NK-92 treated with Interleukin-12 subunit alpha and Interleukin-12 subunit beta, amount 100 ng/mL, for 24 hours (cell line): Measurements from ENCODE around the gene IDUA.
A peak's percentile ranks its signal among the peaks of the same experiment; 100 is the strongest.
"Not testable (repeated sequence)": the region's sequence is repeated elsewhere in the genome, so short reads cannot be mapped to it uniquely, and the experiment has no call there.

Source experiments
- DNase-seq: peaks from one replicate; lab custom pipeline; 2025; lab: John Stamatoyannopoulos, UW

The IDUA gene

DNA sequence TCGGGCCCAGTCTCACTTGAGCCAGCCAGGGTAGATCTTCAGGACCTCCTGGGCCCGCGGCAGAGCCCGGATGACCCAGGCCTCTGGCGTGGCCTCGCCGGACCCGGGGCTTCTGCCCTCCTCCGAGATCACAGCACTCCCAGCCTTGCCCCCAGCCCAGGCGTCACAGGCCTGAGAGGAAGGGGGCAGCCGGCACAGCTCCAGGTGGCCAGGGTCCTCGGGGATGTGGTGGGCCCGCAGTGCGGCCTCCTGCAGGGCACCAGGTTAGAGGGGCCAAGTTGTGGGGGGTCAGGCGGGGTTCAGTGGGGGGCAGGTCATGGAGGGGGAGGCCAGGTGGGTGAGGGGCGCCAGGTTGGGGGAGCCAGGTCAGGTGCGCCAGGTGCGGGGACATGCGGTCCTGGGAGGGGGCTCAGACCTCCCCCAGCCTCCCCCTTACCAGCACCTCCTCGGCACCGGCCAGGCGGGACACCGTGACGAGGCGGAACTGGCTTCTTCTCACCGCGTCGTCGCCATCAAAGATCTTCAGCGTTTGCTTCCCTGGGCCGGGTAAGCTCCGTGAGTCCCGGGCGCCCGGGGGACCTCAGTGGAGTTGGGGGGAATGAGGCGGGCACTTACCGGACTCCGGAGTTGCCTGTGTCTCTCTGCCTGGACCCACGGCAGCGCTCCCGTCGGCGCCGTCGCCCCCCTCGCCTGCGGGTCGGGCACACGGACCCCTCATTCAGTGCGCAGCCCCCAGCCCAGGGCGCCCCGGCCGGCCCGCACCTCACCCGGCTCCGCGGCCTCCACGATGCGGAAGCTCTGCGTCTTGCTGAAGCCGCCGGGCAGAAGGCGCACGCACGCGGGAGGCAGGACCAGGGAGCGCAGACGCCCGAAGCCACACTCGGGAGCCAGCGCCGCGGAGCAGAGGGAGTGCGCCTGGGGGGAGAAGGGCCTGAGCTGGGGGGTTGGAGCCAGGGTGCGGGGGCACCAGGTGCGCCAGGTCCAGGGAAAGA is 19.4 kb upstream of the IDUA start:
- no peak for DNase-seq

DNA sequence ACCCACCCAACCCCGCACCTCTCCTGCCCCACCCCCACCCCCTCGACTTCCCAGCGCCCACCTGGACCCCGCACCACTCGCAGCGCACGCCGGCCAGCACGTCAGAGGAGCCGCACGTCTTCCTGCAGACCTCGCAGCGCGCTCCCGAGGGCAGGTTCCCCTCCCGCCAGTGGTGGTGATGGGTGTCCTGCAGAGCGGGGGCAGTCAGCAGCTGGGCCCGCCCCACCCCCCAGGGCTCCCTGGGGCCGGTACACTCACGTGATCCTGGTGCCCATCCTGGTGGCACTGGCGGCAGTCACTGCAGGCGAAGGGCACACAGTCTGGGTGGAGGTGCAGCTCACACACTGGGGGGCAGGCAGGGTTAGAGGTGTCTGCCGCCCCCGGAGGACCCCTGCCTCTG is 18.6 kb upstream of the IDUA start:
- DNase-seq: no peak

DNA sequence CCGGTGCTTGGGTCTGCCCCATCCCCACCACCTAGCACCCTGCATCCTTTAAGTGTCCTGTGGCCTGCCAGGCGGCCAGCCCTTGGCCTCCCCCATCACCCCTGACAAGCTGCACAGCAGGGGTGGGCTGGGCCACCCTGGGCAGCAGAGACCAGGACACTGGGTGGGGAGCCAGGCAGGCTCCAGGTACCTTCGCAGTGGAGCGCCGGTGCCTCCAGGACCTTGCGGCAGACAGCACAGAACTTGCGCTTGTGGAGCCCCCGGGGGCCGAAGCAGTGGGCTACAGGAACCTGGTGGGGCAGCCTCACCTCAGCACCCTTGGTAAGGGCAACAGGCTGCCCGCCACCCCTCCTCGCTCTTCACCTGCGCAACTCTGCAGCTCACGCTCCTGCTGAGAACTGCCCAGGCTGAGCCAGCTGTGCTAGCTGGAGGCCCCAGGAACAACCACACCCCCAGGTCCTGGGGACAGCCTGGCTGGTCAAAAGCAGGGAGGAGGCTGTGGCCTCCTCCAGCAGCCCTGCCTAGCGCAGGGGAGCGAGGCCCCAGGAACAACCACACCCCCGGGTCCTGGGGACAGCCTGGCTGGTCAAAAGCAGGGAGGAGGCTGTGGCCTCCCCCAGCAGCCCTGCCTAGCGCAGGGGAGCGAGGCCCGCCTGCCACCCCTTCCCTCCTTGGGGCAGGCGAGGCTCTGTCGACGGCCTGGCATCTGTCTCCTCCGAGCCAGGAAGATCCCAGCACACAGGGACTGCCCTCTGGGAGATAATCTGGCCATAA is 18.0 kb upstream of the IDUA start:
- no peak for DNase-seq

DNA sequence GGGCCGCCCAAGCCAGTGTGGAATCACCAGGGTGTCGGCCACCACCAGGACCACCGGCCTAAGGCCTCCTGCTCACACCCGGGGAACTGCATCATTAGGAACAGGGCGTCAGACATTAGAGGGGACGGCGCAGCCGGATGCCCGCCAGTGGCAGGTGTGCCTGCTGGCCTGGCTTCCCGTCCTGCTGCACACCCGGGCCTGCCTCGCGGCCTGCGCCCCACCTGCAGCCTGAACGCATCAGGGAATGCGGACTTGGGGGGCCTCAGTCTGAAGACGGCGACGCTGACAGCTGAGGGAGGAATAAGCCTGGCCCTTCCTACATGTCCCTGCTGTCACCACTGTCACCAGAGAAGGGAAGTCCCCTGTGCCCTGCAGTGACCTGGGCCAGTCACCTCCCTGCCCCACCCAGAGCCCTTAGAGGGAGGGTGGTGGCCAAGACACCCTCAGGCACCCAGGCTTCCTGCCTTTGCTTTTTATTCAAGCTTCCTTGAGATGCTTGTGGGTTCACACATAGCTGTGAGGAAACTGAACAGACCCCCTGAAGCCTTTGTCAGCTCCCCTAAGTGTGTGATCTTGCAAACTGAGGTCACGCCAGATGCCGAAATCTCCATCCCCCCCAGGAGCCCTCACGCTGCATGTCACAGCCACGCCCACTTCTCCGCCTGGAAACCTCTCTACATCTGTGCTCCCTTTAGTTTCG is 16.6 kb upstream of the IDUA start:
- DNase-seq: peak; percentile 14

DNA sequence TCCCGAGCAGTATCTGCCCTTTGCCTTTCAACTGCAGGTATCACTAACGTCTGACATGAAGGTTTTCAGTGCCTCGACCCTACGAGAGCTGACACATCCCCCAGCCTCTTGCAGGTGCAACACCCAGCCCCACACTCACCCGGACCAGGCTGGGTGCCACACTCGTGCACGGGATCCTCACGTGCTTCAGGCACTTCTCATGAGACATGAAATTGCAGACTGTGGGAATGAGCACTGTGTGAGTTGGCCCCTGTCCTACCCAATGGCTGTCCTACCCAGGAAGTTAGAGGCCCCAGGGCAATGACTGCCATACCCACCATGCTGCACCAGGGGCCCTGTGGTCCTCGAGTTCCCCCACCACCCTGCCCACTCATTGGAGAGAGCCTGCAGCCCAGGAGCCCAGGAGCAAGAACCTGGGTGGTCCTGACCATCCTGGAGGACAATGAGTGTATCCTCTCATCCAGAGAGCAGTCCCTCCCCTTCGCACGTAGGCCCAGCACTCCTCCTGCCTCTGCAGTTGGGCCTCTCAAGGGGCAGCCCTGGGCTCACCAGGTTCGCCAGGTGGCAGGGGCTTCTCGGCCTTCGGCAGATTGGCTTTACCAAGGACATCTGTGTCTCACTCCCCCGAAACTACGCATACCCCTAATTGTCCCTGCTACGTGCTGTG is 15.9 kb upstream of the IDUA start:
- DNase-seq: no peak

DNA sequence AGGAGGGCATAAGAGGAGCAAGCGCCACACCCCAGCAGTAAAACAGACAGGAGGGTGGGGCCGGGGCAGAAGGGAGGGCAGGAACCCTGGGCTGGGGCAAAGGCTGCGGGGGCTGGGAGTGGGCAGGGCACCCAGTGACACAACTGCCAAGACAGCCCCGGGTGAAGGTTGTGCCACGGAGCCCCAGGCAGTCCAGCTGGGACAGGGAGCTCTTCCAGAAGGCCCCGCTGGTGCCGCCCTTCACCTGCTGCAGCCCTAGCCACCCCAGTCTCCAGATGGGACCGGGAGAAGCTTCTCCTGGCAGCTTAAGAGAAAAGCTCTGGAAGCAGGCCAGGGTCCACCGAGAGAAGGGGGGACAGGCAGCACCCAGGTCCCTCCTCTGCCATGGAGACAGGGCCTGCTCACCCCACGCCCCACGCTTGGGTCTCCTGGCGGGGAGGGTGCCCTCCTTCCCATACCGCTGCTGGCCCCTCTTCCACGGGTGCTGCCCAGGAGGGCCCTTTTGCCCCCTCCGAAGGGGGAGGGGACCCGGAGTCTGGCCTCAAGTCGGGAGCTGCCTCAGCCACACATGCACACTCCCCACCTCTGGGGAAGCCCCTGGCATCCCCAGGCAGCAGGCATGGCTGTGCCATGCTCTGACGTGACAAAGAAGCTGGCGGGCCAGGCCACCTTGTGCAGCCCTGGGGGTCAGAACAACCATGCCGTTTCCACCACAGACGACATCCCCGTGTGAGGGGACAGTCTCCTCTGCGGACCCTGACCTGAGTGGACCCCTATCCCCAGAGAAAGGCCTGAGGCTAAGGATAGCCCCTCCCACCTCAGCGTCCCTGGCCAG is 15.0 kb upstream of the IDUA start:
- no peak for DNase-seq

DNA sequence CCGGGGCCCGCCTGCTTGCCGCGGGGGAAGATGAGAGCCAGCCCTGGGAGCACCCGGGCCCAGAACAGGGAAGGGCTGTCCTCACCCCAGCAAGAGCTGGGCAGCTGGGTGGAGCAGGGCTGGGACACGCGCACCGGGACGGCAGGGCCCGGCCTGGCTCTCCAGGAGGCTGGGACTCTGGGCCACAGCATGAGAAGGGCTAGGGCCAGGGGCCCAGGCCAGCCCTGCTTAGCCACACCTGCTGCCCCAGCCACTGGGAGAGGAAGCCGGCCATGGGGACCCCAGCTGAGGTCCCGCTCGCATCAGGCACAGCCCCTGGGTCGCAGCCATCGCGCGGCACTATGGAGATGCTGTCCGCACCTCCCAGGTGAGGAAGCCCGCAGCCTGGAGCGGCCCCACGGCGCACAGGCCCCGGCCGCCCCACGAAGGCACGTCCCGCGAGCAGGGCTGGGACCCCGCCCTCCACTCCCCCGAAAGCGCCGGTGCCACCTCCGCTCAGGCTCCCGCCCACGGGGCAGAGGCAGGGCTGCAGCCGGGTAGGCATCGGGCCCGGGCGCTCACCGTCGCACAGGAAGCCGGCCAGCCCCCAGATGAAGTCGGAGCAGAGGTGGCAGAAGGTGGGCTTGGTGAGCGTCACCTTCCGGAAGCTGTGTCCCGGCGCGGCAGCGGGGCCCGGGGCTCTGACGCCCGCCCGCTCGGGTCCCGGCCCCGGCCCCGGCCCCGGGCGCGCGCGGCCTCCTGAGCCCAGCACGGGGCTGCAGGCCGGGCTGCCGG is 14.0 kb upstream of the IDUA start:
- peak; percentile 33 for DNase-seq

DNA sequence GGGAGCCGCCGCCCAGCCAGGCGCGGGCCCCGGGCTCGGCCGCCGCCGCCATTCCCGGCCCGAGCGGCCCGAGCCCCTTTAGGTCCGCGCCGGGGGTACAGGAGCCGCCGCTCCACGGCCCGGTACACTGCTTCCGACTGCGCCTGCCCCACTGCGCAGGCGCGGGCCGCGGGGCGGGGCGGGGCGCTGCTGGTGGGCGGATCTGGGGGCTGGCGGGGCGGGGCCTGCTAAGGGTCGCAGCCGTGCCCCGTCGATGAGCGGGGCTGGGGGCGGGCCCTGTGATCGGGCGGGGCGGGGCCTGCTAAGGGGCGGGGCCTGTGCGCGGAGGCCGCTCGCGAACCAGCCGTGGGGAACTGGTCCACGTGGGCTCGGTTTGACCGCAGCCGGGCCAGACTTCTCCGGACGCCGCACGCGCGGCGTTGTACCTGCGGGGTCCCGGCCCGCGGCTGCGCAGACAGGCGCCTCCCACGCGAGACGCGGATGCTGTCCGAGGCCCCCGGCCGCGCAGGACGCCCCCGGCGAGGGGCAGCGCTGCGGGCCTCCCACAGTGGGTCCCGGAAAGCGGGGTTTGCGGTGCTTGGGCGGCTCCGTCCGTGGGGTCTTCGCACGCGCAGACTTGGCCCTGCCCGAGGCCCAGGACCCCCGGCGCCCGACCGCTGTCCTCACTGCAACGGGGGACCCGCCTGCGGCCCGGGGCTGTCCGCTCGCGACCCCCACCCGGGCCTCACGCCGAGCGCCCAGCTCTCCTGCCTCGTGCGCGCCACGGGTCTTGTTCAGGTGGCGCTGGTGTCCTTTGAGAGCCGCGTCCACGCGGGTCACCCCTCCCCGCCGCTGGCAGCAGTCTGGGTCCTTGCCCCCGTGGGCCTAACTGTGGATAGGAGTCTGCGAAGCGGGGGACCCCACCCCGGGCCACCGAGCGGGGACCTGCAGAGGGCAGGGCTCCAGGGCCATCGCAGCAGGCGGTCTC is 13.1 kb upstream of the IDUA start, which contains the start of gene DGKQ:
Gene DGKQ, minus strand, starts transcription at position 139 of the 967 bp plus-strand sequence. Its CDS starts 87 bp downstream, at position 52.
- DNase-seq: peak; percentile 50

DNA sequence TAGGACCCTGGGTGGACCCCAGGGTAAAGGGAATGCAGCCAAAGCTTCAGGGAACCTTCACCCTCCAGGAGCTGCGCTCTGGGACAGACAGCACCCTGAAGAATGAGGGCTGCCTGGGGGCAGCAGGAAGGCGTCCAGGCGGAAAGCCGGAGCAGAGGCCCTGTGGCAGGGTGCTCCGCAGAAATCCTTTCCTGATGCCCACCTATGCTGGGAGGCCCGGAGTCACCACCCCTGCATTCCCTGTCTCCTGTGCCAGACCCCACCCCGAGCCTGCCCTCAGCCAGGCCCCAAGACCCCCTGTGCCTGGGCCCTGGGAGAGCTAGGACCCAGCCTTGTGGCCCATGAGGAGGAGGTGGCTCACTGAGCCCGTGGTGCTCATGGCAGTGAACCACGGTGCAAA is 12.2 kb upstream of the IDUA start:
- DNase-seq: no peak

DNA sequence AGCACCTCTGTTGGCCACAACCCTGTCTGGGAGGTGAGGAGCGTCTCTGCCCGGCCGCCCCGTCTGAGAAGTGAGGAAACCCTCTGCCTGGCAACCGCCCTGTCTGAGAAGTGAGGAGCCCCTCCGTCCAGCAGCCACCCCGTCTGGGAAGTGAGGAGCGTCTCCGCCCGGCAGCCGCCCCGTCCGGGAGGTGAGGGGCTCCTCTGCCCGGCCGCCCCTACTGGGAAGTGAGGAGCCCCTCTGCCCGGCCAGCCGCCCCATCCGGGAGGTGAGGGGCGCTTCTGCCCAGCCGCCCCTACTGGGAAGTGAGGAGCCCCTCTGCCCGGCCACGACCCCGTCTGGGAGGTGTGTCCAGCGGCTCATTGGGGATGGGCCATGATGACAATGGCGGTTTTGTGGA is 10.8 kb upstream of the IDUA start:
- not testable (repeated sequence) for DNase-seq

DNA sequence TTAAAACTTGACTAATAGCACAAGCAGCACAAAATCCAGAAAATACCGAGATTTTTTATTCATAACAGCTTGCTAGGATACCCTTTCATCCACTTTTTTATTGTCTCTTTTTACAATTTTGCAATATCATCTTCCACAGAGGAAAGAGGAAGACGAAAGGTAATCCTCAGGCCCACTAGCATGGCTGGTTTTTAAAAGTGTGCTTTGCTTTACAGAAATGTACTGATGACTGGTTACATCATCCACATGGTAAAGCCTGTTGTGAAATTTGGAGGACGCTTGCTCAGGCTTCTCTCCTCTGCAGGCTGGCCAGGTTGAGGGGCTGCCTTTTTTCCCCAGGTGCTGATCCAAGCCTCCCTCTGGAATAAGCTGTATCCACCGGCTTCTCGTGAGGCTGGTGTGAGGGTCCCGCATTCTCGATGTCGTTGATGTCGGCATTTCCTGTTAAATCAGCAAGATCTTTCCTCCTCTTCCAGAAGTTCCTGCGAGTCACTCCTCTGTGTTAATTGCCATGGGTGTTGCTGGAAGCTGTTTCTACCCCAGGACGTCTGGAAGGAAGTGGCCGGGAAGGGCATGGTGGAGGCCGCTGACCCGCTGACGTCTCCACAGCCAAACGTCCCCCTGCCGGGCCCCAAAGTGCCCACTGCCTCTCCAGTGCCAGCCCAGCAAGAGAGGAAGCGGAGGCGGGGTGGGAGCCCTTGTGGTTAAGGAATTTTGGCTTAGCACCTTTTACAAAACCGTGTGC is 7.7 kb upstream of the IDUA start:
- DNase-seq: no peak

DNA sequence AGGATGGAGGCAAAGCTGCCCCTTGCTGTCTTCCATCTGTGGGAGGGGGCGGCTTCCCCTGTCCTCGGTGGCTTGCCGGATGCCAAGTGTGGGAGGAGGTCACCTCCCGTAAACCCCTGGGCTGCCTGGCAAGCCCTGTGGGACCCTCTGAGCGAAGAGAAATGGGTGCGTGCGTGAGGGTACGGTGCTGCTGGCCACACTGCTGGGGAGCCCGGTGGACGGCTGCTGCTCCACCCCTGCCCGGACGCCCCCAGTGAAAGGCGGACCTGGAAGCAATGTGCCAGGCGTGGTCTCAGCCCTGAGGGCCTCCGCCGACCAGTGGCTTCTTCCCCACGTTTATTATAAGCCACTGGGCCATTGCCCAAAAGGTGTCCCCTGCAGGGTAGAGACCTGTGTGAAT is 4.6 kb upstream of the IDUA start:
- no peak for DNase-seq

DNA sequence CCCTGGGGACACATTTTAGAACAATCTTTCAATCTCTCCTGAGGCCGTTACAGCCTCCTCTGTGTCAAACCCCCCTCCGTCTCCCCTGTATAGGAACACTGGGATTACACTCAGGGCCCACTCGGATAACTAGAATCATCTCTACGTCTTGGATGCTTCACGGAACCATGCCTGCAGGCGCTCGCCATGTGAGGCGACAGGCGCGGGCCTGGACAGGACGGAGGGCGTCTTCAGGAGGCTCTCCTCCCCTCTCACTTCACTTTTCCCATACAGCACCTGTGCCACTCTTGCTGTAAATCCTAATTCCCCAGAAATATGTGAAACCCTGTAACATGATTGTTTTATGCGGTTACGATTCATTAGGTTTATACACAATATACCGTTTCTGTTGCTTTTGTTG is 4.0 kb upstream of the IDUA start:
- DNase-seq: no peak

DNA sequence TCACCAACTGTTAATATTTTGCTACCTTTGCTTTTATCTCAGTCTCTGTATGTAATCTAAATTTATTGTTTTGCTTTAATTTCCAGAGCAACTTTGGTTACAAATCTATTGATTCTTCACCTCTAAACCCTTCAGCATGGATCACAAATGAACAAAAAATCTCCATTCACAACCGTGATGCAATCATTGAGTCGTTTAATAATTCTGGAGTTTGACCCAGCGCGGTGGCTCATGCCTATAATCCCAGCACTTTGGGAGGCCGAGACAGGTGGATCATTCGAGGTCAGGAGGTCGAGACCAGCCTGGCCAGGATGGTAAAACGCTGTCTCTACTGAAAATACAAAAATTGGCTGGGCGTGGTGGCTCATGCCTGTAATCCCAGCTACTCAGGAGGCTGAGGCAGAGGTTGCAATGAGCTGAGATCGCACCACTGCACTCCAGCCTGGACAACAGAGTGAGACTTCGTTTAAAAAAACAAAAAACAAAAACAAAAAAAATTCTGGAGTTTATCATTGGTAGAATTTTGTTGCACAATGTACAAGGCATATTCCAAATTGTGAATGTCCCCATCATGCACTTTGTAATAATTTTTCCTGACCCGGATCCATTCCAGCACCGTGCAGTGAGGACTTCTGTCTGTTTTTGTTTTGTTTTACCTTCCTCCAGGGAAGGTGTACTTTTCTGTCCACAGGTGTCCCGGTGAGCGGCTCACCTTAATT is 2.3 kb upstream of the IDUA start:
- DNase-seq: no peak

DNA sequence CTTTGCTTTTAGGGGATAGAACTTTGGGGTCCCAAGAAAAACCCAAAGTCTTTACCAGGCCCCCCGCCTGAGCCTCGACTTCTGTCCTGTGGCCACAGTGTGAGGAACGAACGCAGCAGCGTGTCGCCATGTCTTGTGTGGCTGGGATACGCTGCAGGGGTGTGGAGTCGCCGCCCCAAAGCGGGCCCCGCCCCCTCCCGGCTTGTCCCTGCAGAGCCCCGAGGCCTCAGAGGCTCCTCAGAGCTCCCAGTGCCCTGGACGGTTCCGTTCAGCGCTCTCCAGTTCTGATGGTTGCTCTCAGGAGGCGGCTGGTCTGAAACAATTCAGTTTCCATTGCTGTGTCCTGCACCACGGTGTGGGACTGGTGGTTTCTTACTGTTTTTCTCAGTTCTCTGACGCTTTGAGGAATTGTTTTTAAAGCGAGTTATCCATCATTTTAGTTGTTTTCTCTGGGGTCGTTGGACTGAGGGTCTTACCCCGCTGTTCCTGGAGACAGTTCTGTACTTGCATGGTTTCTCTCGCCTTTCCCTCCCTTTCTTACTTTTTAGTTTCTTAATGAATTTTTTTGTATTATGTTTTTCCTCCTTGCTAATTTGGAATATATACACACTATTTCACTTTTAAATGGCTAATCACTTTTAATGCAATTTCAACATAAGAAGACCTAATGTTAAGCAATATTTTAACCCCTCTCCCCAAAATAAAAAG is 1.6 kb upstream of the IDUA start:
- no peak for DNase-seq

DNA sequence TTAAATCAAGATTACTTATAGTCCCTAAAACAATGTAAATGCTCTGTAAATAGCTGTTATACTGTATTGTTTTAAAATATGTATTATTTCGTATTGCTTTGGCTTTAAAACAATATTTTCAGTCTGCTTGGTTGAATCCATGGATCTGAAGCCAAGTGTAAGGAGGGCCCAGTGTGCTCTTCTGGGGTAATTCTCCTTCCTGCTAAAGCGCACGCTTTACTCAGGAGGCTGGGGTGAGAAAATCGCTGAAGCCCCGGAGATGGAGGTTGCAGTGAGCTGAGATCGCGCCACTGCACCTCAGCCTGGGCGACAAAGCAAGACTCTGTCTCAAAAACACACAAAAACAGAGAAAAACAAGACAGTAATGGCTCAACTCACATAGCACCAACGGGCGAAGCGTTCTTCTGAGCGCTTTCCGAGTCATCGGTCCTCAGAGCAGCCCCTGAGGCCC is 391 bp upstream of the IDUA start:
- no peak for DNase-seq
